HepG2 (cell line): ENCODE data around the gene RPL36. TPM values are rescaled to one million over a fixed set of nuclear protein-coding genes. Genes with fewer than 3 reads are reported as not detected.

Experiments
- HNRNPL ChIP-seq: fragments of 200-400 bp; formaldehyde crosslinking; IDR thresholded peaks from 2 replicates; pipeline ENCODE4 v1.6.1; 2017; ENCODE audit warnings: mild to moderate bottlenecking, low read depth, low read length
- MED1 ChIP-seq: sonication (generic); formaldehyde crosslinking; IDR thresholded peaks from 2 replicates; pipeline ENCODE4 v1.4.0; 2020; ENCODE audit warnings: missing genetic modification reagents
- MLLT10 ChIP-seq: sonication (generic); formaldehyde crosslinking; IDR thresholded peaks from 2 replicates; pipeline ENCODE4 v1.4.0; 2020; ENCODE audit warnings: missing genetic modification reagents
- MTF2 ChIP-seq: sonication (generic); formaldehyde crosslinking; IDR thresholded peaks from 2 replicates; pipeline ENCODE4 v1.5.0; 2020; ENCODE audit warnings: missing genetic modification reagents, borderline replicate concordance
- MXI1 ChIP-seq: IDR thresholded peaks from 3 replicates; pipeline ENCODE4 v1.6.1; 2012; ENCODE audit warnings: low read depth, low read length, inconsistent platforms, borderline replicate concordance
- RBM39 ChIP-seq: fragments of 200-400 bp; formaldehyde crosslinking; IDR thresholded peaks from one replicate; pipeline ENCODE4 v1.6.1; 2018; ENCODE audit warnings: antibody characterized with exemption, mild to moderate bottlenecking, low read depth, low read length; ENCODE audit not compliant: poor library complexity, severe bottlenecking
- RFX5 ChIP-seq: IDR thresholded peaks from 2 replicates; pipeline ENCODE4 v1.6.1; 2011; ENCODE audit warnings: low read depth, low read length, improper control_type of control experiment
- SNAPC5 ChIP-seq: sonication (generic); formaldehyde crosslinking; IDR thresholded peaks from 2 replicates; pipeline ENCODE4 v1.8.1; 2023; ENCODE audit warnings: mild to moderate bottlenecking, missing genetic modification reagents, borderline replicate concordance
- ZBTB2 ChIP-seq: sonication (generic); formaldehyde crosslinking; IDR thresholded peaks from 2 replicates; pipeline ENCODE4 v1.8.0; 2022; ENCODE audit warnings: low read depth, missing genetic modification reagents
- ZFP36 ChIP-seq: fragments of 150-350 bp; IDR thresholded peaks from 2 replicates; pipeline ENCODE4 v1.6.1; 2018; ENCODE audit warnings: borderline replicate concordance, low read length, low read depth; ENCODE audit not compliant: partially characterized antibody
- ZNF142 ChIP-seq: sonication (generic); formaldehyde crosslinking; IDR thresholded peaks from 2 replicates; pipeline ENCODE4 v1.4.0; 2020; ENCODE audit warnings: missing genetic modification reagents
- ZNF207 ChIP-seq: fragments of 450-650 bp; IDR thresholded peaks from 2 replicates; pipeline ENCODE4 v1.6.1; 2016; ENCODE audit warnings: antibody characterized with exemption, borderline replicate concordance
- ZNF503 ChIP-seq: sonication (generic); formaldehyde crosslinking; IDR thresholded peaks from 2 replicates; pipeline ENCODE4 v1.4.0; 2020; ENCODE audit warnings: missing genetic modification reagents
- ZNF766 ChIP-seq: sonication (generic); formaldehyde crosslinking; IDR thresholded peaks from 2 replicates; pipeline ENCODE4 v1.5.0; 2020; ENCODE audit warnings: missing genetic modification reagents, borderline replicate concordance
- ZNF879 ChIP-seq: sonication (generic); formaldehyde crosslinking; IDR thresholded peaks from 2 replicates; pipeline ENCODE4 v1.8.1; 2023; ENCODE audit warnings: missing genetic modification reagents
- polyA plus RNA-seq, 8 experiments: library from polyadenylated mRNA; depleted of rRNA in 3 of 8; stranded (reverse) in 7 of 8; unstranded in 1 of 8; fragments of >200 nt; fragmentation: Illumina TruSeq in 4 of 8; extraction: Trizol in 4 of 8; gene quantifications; 2 replicates each; pipeline versions ENCODE4 v1.2.1 to v1.2.3, GENCODE V29; 2011 to 2016; ENCODE audit warnings: low read depth in 4 of 8, missing spikeins in 1 of 8, mixed read lengths in 1 of 8; ENCODE audit not compliant: insufficient read depth in 1 of 8
- total RNA-seq, 5 experiments: library from RNA; depleted of rRNA; stranded (reverse); fragments of >200 nt; fragmentation: Illumina TruSeq; extraction: Trizol; gene quantifications; 2 replicates each; pipeline ENCODE4 v1.2.3, GENCODE V29; 2016; ENCODE audit warnings: low read depth in 1 of 5

Gene RPL36
- total and polyA plus RNA-seq, 2 of the 13 experiments (the other 11 are each of a cell fraction or from before 2014, with no cell fraction given), result 706 to 740 TPM

GRCh38 chr19:5719961-5720790 lies 30.1 kb downstream of the RPL36 start, which contains the start of the genes CATSPERD and LONP1 (continued):
- TF ChIP-seq RFX5, result no peak; the same call in 1 of the 2 replicates
- peak; percentile 80 for TF ChIP-seq ZNF142
- no peak for TF ChIP-seq ZFP36
- peak; percentile 98; the same call in 2 of the 3 replicates for TF ChIP-seq MXI1
- TF ChIP-seq ZNF766 (CRISPR knock-in tag), result peak; percentile 71; the same call in 1 of the 2 replicates
- TF ChIP-seq MED1 (CRISPR knock-in tag), result peak; percentile 86
- peak; percentile 72 for TF ChIP-seq RBM39
- TF ChIP-seq HNRNPL, result no peak
- peak; percentile 97 for TF ChIP-seq ZBTB2
- TF ChIP-seq ZNF879 (CRISPR knock-in tag), result peak; percentile 18; the same call in 1 of the 2 replicates
- TF ChIP-seq ZNF503 (CRISPR knock-in tag), result peak; percentile 76
- no peak; the same call in 1 of the 2 replicates for TF ChIP-seq SNAPC5
- TF ChIP-seq ZNF207, result no peak
- TF ChIP-seq MTF2 (CRISPR knock-in tag), result no peak
- no peak for TF ChIP-seq MLLT10 (CRISPR knock-in tag)
